ENCODE measurements around the gene PHKA2.

The PHKA2 gene

GRCh38 chrX:18920079-18920478 lies 63.8 kb downstream of the PHKA2 start:
- H3K27ac ChIP-seq (ENCODE audit: insufficient read depth, low read depth, low read length, poor library complexity, severe bottlenecking): no peak overlapping the region
- H3K27me3 ChIP-seq (ENCODE audit: control insufficient read depth, insufficient read depth, low read length, poor library complexity, severe bottlenecking): no peaks in the 10 kb centered on the region
- 91 to 97% methylated on average over 6 to 8 of the region's 8 CpGs for WGBS, 2 experiments
- H3K36me3 ChIP-seq (ENCODE audit: control insufficient read depth, insufficient read depth, low read length): peaks cover 8% of the 10 kb centered on the region
- H3K4me1 ChIP-seq (ENCODE audit: control insufficient read depth, insufficient read depth, low read length): no peaks in the 10 kb centered on the region
- H3K4me3 ChIP-seq (ENCODE audit: insufficient read depth, low read depth, low read length): no peak overlapping the region
- no peaks in the 10 kb centered on the region for H3K9me3 ChIP-seq (ENCODE audit: control insufficient read depth, low read length)

- H3K27ac ChIP-seq (ENCODE audit: insufficient read depth, low read depth, low read length, poor library complexity, severe bottlenecking): no peak overlapping the region
- 90 to 91% methylated on average over 7 of the region's 7 CpGs for WGBS, 2 experiments
These were observed 66.1 kb downstream of the PHKA2 start for GRCh38 chrX:18917831-18918230.

GRCh38 chrX:18906286-18906685 lies 77.6 kb downstream of the PHKA2 start:
- no peaks in the 10 kb centered on the region for H3K9me3 ChIP-seq (ENCODE audit: control insufficient read depth, low read length)
- WGBS, 2 experiments: 98% methylated on average over 12 of the region's 12 CpGs
- no peaks in the 10 kb centered on the region for H3K4me1 ChIP-seq (ENCODE audit: control insufficient read depth, insufficient read depth, low read length)
- no peak overlapping the region for H3K4me3 ChIP-seq (ENCODE audit: insufficient read depth, low read depth, low read length)
- H3K27ac ChIP-seq (ENCODE audit: insufficient read depth, low read depth, low read length, poor library complexity, severe bottlenecking): no peak overlapping the region
- no peaks in the 10 kb centered on the region for H3K27me3 ChIP-seq (ENCODE audit: control insufficient read depth, insufficient read depth, low read length, poor library complexity, severe bottlenecking)
- H3K36me3 ChIP-seq (ENCODE audit: control insufficient read depth, insufficient read depth, low read length): no peaks in the 10 kb centered on the region

More at GRCh38 chrX:18917831-18918230, 66.1 kb downstream of the PHKA2 start:
- H3K4me1 ChIP-seq (ENCODE audit: control insufficient read depth, insufficient read depth, low read length): no peaks in the 10 kb centered on the region
- H3K36me3 ChIP-seq (ENCODE audit: control insufficient read depth, insufficient read depth, low read length): peaks cover 8% of the 10 kb centered on the region
- no peak overlapping the region for H3K4me3 ChIP-seq (ENCODE audit: insufficient read depth, low read depth, low read length)
- H3K9me3 ChIP-seq (ENCODE audit: control insufficient read depth, low read length): no peaks in the 10 kb centered on the region
- no peaks in the 10 kb centered on the region for H3K27me3 ChIP-seq (ENCODE audit: control insufficient read depth, insufficient read depth, low read length, poor library complexity, severe bottlenecking)

- Histone ChIP-seq H3K27me3 (ENCODE audit: control insufficient read depth, insufficient read depth, low read length, poor library complexity, severe bottlenecking) (no peaks in the 10 kb centered on the region), H3K27ac (ENCODE audit: insufficient read depth, low read depth, low read length, poor library complexity, severe bottlenecking) (no peak overlapping the region), H3K36me3 (ENCODE audit: control insufficient read depth, insufficient read depth, low read length) (no peaks in the 10 kb centered on the region), H3K4me1 (ENCODE audit: control insufficient read depth, insufficient read depth, low read length) (peaks cover under 1% of the 10 kb centered on the region), H3K4me3 (ENCODE audit: insufficient read depth, low read depth, low read length) (no peak overlapping the region), H3K9me3 (ENCODE audit: control insufficient read depth, low read length) (no peaks in the 10 kb centered on the region)
- 91 to 93% methylated on average over 15 of the region's 15 CpGs for WGBS, 2 experiments
These were observed 83.4 kb downstream of the PHKA2 start for GRCh38 chrX:18900401-18900976.

- peaks cover 6% of the 10 kb centered on the region for H3K4me1 ChIP-seq (ENCODE audit: control insufficient read depth, insufficient read depth, low read length)
- H3K4me3 ChIP-seq (ENCODE audit: insufficient read depth, low read depth, low read length): no peak overlapping the region
- H3K36me3 ChIP-seq (ENCODE audit: control insufficient read depth, insufficient read depth, low read length): no peaks in the 10 kb centered on the region
- H3K9me3 ChIP-seq (ENCODE audit: control insufficient read depth, low read length): no peaks in the 10 kb centered on the region
- H3K27ac ChIP-seq (ENCODE audit: insufficient read depth, low read depth, low read length, poor library complexity, severe bottlenecking): no peak overlapping the region
- 79 to 81% methylated on average over 12 to 13 of the region's 13 CpGs for WGBS, 2 experiments
- no peaks in the 10 kb centered on the region for H3K27me3 ChIP-seq (ENCODE audit: control insufficient read depth, insufficient read depth, low read length, poor library complexity, severe bottlenecking)
These were observed 84.0 kb downstream of the PHKA2 start for GRCh38 chrX:18899796-18900380.

- 93 to 94% methylated on average over 6 of the region's 6 CpGs for WGBS, 2 experiments
These were observed 85.4 kb downstream of the PHKA2 start for GRCh38 chrX:18898492-18898891.

GRCh38 chrX:18898091-18898490 lies 85.8 kb downstream of the PHKA2 start:
- Histone ChIP-seq H3K9me3 (ENCODE audit: control insufficient read depth, low read length) (no peaks in the 10 kb centered on the region), H3K27ac (ENCODE audit: insufficient read depth, low read depth, low read length, poor library complexity, severe bottlenecking) (no peak overlapping the region), H3K27me3 (ENCODE audit: control insufficient read depth, insufficient read depth, low read length, poor library complexity, severe bottlenecking) (no peaks in the 10 kb centered on the region), H3K4me3 (ENCODE audit: insufficient read depth, low read depth, low read length) (no peak overlapping the region), H3K4me1 (ENCODE audit: control insufficient read depth, insufficient read depth, low read length) (peaks cover 7% of the 10 kb centered on the region), H3K36me3 (ENCODE audit: control insufficient read depth, insufficient read depth, low read length) (no peaks in the 10 kb centered on the region)
- 91% methylated on average over 11 of the region's 11 CpGs for WGBS, 2 experiments

More at GRCh38 chrX:18898492-18898891, 85.4 kb downstream of the PHKA2 start:
- Histone ChIP-seq H3K4me3 (ENCODE audit: insufficient read depth, low read depth, low read length) (no peak overlapping the region), H3K9me3 (ENCODE audit: control insufficient read depth, low read length) (no peaks in the 10 kb centered on the region), H3K27ac (ENCODE audit: insufficient read depth, low read depth, low read length, poor library complexity, severe bottlenecking) (no peak overlapping the region), H3K36me3 (ENCODE audit: control insufficient read depth, insufficient read depth, low read length) (no peaks in the 10 kb centered on the region), H3K27me3 (ENCODE audit: control insufficient read depth, insufficient read depth, low read length, poor library complexity, severe bottlenecking) (no peaks in the 10 kb centered on the region), H3K4me1 (ENCODE audit: control insufficient read depth, insufficient read depth, low read length) (peaks cover 7% of the 10 kb centered on the region)

- H3K4me1 ChIP-seq (ENCODE audit: control insufficient read depth, insufficient read depth, low read length): peaks cover 7% of the 10 kb centered on the region
- no peak overlapping the region for H3K4me3 ChIP-seq (ENCODE audit: insufficient read depth, low read depth, low read length)
- H3K27me3 ChIP-seq (ENCODE audit: control insufficient read depth, insufficient read depth, low read length, poor library complexity, severe bottlenecking): no peaks in the 10 kb centered on the region
- no peaks in the 10 kb centered on the region for H3K36me3 ChIP-seq (ENCODE audit: control insufficient read depth, insufficient read depth, low read length)
- no peak overlapping the region for H3K27ac ChIP-seq (ENCODE audit: insufficient read depth, low read depth, low read length, poor library complexity, severe bottlenecking)
- WGBS, 2 experiments: 95 to 97% methylated on average over 15 of the region's 15 CpGs
- H3K9me3 ChIP-seq (ENCODE audit: control insufficient read depth, low read length): no peaks in the 10 kb centered on the region
These were observed 86.3 kb downstream of the PHKA2 start for GRCh38 chrX:18897611-18898010.

GRCh38 chrX:18896680-18897544 lies 87.0 kb downstream of the PHKA2 start:
- Histone ChIP-seq H3K27ac (ENCODE audit: insufficient read depth, low read depth, low read length, poor library complexity, severe bottlenecking) (no peak overlapping the region), H3K4me3 (ENCODE audit: insufficient read depth, low read depth, low read length) (no peak overlapping the region), H3K27me3 (ENCODE audit: control insufficient read depth, insufficient read depth, low read length, poor library complexity, severe bottlenecking) (no peaks in the 10 kb centered on the region), H3K9me3 (ENCODE audit: control insufficient read depth, low read length) (no peaks in the 10 kb centered on the region), H3K4me1 (ENCODE audit: control insufficient read depth, insufficient read depth, low read length) (peaks cover 7% of the 10 kb centered on the region), H3K36me3 (ENCODE audit: control insufficient read depth, insufficient read depth, low read length) (no peaks in the 10 kb centered on the region)
- WGBS, 2 experiments: 95% methylated on average over 27 of the region's 27 CpGs

Data from ectodermal cell (in vitro differentiated cells).